HepG2 (cell line): ENCODE measurements around the gene ACE. TPM values are rescaled to one million over a fixed set of nuclear protein-coding genes. Genes with fewer than 3 reads are reported as not detected.

ENCODE experiments used
- CAMTA2 ChIP-seq: sonication (generic); formaldehyde crosslinking; IDR thresholded peaks from 2 replicates; pipeline ENCODE4 v1.4.0; 2020; ENCODE audit warnings: mild to moderate bottlenecking, missing genetic modification reagents, borderline replicate concordance
- CEBPZ ChIP-seq: IDR thresholded peaks from 2 replicates; pipeline ENCODE4 v1.6.1; 2012; ENCODE audit warnings: low read length, improper control_type of control experiment
- GMEB1 ChIP-seq: sonication (generic); formaldehyde crosslinking; IDR thresholded peaks from 2 replicates; pipeline ENCODE4 v1.5.1; 2020; ENCODE audit warnings: missing genetic modification reagents, mild to moderate bottlenecking, borderline replicate concordance
- HIVEP1 ChIP-seq: sonication (generic); formaldehyde crosslinking; IDR thresholded peaks from 2 replicates; pipeline ENCODE4 v1.4.0; 2020; ENCODE audit warnings: mild to moderate bottlenecking, missing genetic modification reagents
- KAT2B ChIP-seq: fragments of 150-350 bp; IDR thresholded peaks from 2 replicates; pipeline ENCODE4 v1.6.1; 2014; ENCODE audit warnings: low read depth, low read length, borderline replicate concordance
- LCORL ChIP-seq, 2 experiments: fragments of 450-650 bp in 1 of 2; sonication (generic) in 1 of 2; formaldehyde crosslinking in 1 of 2; IDR thresholded peaks; 2 replicates each; pipeline versions ENCODE4 v1.5.0 to v1.6.1; 2017 to 2020; ENCODE audit warnings: antibody characterized with exemption in 1 of 2, missing genetic modification reagents in 1 of 2
- MED8 ChIP-seq: sonication (generic); formaldehyde crosslinking; IDR thresholded peaks from 2 replicates; pipeline ENCODE4 v1.8.1; 2023; ENCODE audit warnings: mild to moderate bottlenecking, missing genetic modification reagents; ENCODE audit not compliant: insufficient replicate concordance
- NFIB ChIP-seq: sonication (generic); formaldehyde crosslinking; IDR thresholded peaks from 2 replicates; pipeline ENCODE4 v1.9.0; 2021; ENCODE audit warnings: missing genetic modification reagents, mild to moderate bottlenecking, borderline replicate concordance
- SATB2 ChIP-seq: sonication (generic); formaldehyde crosslinking; IDR thresholded peaks from 2 replicates; pipeline ENCODE4 v1.5.0; 2020; ENCODE audit warnings: missing genetic modification reagents
- SP140L ChIP-seq: sonication (generic); formaldehyde crosslinking; IDR thresholded peaks from 2 replicates; pipeline ENCODE4 v1.4.0; 2020; ENCODE audit warnings: missing genetic modification reagents, borderline replicate concordance
- ZBTB42 ChIP-seq: sonication (generic); formaldehyde crosslinking; IDR thresholded peaks from 2 replicates; pipeline ENCODE4 v1.5.0; 2020; ENCODE audit warnings: mild to moderate bottlenecking, missing genetic modification reagents
- ZFP36L2 ChIP-seq: sonication (generic); formaldehyde crosslinking; IDR thresholded peaks from 2 replicates; pipeline ENCODE4 v1.4.0; 2020; ENCODE audit warnings: missing genetic modification reagents
- ZNF205 ChIP-seq: IDR thresholded peaks from 2 replicates; pipeline ENCODE4 v1.6.1; 2018; ENCODE audit warnings: missing biosample characterization, missing genetic modification reagents
- ZNF547 ChIP-seq: sonication (generic); formaldehyde crosslinking; IDR thresholded peaks from 2 replicates; pipeline ENCODE4 v1.5.1; 2020; ENCODE audit warnings: mild to moderate bottlenecking, missing genetic modification reagents
- ZNF549 ChIP-seq: sonication (generic); formaldehyde crosslinking; IDR thresholded peaks from 2 replicates; pipeline ENCODE4 v1.5.0; 2020; ENCODE audit warnings: missing genetic modification reagents
- ZNF569 ChIP-seq: sonication (generic); formaldehyde crosslinking; IDR thresholded peaks from 2 replicates; pipeline ENCODE4 v1.5.0; 2020; ENCODE audit warnings: mild to moderate bottlenecking, missing genetic modification reagents, moderate library complexity, borderline replicate concordance
- ZNF598 ChIP-seq: sonication (generic); formaldehyde crosslinking; IDR thresholded peaks from 2 replicates; pipeline ENCODE4 v1.5.1; 2020; ENCODE audit warnings: mild to moderate bottlenecking, missing genetic modification reagents, borderline replicate concordance
- ZNF720 ChIP-seq: sonication (generic); formaldehyde crosslinking; IDR thresholded peaks from 2 replicates; pipeline ENCODE4 v1.4.0; 2020; ENCODE audit warnings: missing genetic modification reagents
- ZNF747 ChIP-seq: sonication (generic); formaldehyde crosslinking; IDR thresholded peaks from 2 replicates; pipeline ENCODE4 v1.8.1; 2023; ENCODE audit warnings: missing genetic modification reagents, mild to moderate bottlenecking, borderline replicate concordance
- ZNF782 ChIP-seq: sonication (generic); formaldehyde crosslinking; IDR thresholded peaks from 2 replicates; pipeline ENCODE4 v1.4.0; 2020; ENCODE audit warnings: missing genetic modification reagents, mild to moderate bottlenecking, borderline replicate concordance
- ZNF83 ChIP-seq: sonication (generic); formaldehyde crosslinking; IDR thresholded peaks from 2 replicates; pipeline ENCODE4 v1.4.0; 2020; ENCODE audit warnings: missing genetic modification reagents, mild to moderate bottlenecking, borderline replicate concordance
- polyA plus RNA-seq, 8 experiments: library from polyadenylated mRNA; depleted of rRNA in 3 of 8; stranded (reverse) in 7 of 8; unstranded in 1 of 8; fragments of >200 nt; fragmentation: Illumina TruSeq in 4 of 8; extraction: Trizol in 4 of 8; gene quantifications; 2 replicates each; pipeline versions ENCODE4 v1.2.1 to v1.2.3, GENCODE V29; 2011 to 2016; ENCODE audit warnings: low read depth in 4 of 8, missing spikeins in 1 of 8, mixed read lengths in 1 of 8; ENCODE audit not compliant: insufficient read depth in 1 of 8
- total RNA-seq, 5 experiments: library from RNA; depleted of rRNA; stranded (reverse); fragments of >200 nt; fragmentation: Illumina TruSeq; extraction: Trizol; gene quantifications; 2 replicates each; pipeline ENCODE4 v1.2.3, GENCODE V29; 2016; ENCODE audit warnings: low read depth in 1 of 5
- TF ChIP-seq, protein P1 (sequence below): sonication (generic); formaldehyde crosslinking; conservative IDR thresholded peaks from 2 replicates; pipeline ENCODE4 v1.8.0; 2022; ENCODE audit warnings: missing genetic modification reagents
- TF ChIP-seq, protein P2 (sequence below): sonication (generic); formaldehyde crosslinking; IDR thresholded peaks from 2 replicates; pipeline ENCODE4 v1.4.0; 2020; ENCODE audit warnings: mild to moderate bottlenecking, missing genetic modification reagents

ACE gene
- total and polyA plus RNA-seq, 2 of the 13 experiments (the other 11 are each of a cell fraction or from before 2014, with no cell fraction given): 0.08 to 0.13 TPM

GRCh38 chr17:63516910-63517824, 40.3 kb downstream of the ACE start (continued):
- TF ChIP-seq ZNF83 (CRISPR knock-in tag): no peak
- TF ChIP-seq, protein P1, sequence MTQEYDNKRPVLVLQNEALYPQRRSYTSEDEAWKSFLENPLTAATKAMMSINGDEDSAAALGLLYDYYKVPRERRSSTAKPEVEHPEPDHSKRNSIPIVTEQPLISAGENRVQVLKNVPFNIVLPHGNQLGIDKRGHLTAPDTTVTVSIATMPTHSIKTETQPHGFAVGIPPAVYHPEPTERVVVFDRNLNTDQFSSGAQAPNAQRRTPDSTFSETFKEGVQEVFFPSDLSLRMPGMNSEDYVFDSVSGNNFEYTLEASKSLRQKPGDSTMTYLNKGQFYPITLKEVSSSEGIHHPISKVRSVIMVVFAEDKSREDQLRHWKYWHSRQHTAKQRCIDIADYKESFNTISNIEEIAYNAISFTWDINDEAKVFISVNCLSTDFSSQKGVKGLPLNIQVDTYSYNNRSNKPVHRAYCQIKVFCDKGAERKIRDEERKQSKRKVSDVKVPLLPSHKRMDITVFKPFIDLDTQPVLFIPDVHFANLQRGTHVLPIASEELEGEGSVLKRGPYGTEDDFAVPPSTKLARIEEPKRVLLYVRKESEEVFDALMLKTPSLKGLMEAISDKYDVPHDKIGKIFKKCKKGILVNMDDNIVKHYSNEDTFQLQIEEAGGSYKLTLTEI: no peak
- TF ChIP-seq ZNF549: no peak
- TF ChIP-seq ZNF598 (CRISPR knock-in tag): peak; percentile 17; the same call in 1 of the 2 replicates
- no peak for TF ChIP-seq ZNF782 (CRISPR knock-in tag)
- no peak for TF ChIP-seq ZNF569 (CRISPR knock-in tag)
- TF ChIP-seq ZBTB42 (CRISPR knock-in tag): no peak
- no peak for TF ChIP-seq ZNF747 (CRISPR knock-in tag)
- no peak for TF ChIP-seq HIVEP1 (CRISPR knock-in tag)
- TF ChIP-seq CAMTA2 (CRISPR knock-in tag): no peak
- no peak for TF ChIP-seq GMEB1 (CRISPR knock-in tag)
- TF ChIP-seq SP140L (CRISPR knock-in tag): no peak
- no peak for TF ChIP-seq SATB2 (CRISPR knock-in tag)
- TF ChIP-seq KAT2B: no peak
- TF ChIP-seq ZNF205: no peak
- no peak for TF ChIP-seq CEBPZ
- TF ChIP-seq, protein P2, sequence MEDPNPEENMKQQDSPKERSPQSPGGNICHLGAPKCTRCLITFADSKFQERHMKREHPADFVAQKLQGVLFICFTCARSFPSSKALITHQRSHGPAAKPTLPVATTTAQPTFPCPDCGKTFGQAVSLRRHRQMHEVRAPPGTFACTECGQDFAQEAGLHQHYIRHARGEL (CRISPR knock-in tag): no peak
- no peak for TF ChIP-seq NFIB (CRISPR knock-in tag)
- TF ChIP-seq ZNF547 (CRISPR knock-in tag): no peak
- no peak for TF ChIP-seq ZNF720 (CRISPR knock-in tag)
- TF ChIP-seq LCORL (IDR thresholded peaks at IDR 0.05): no peak
- TF ChIP-seq LCORL (CRISPR knock-in tag; IDR thresholded peaks at IDR 0.05): peak; percentile 97
- TF ChIP-seq ZFP36L2 (CRISPR knock-in tag): no peak
- TF ChIP-seq MED8 (CRISPR knock-in tag): no peak
